HG03064 (cell line): ENCODE results near the gene PAK4.

Experiments
- ATAC-seq: cut with Tn5 transposase; IDR thresholded peaks from one replicate; pipeline ENCODE4 v1.9.1; 2021; ENCODE audit warnings: low read depth; ENCODE audit not compliant: unreplicated experiment

PAK4 gene

DNA sequence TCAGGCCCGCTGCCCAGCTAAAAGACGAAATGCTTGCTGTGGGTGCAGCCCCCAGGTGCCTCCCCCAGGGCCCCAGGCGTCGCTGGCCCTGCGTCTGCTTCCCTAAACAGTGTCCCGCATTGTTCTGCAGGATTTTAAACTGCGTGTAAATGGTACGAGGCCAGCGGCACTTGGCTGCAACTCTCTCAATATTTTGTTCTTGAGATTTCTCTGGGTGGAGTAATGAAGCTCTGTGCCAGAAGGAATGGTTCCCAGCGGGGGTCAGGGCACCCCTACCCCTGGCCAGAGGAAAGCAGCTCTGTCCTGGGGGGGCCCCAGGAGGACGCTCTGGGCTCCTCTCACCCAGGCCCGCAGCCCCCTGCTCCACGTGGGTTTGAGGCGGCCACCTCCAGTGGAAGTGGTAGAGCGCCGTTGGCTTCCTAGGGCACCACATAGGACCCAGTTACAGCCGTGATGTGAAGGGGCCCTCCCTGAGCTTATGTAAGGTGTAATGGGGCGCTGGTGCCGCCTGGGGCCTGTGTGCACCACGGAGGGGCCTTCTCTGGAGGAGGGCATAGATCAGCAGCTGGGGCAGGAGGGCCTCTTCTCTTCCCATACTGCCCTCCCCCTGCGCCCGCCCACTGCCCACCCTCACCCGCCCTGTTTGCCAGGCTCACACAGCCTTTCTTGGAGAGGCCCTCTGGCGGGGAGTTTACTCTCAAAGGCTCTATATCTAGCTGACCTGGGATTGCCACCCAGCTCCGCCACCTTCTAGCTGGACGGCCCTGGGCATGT is 19.8 kb downstream of the PAK4 start:
- no peak for ATAC-seq

DNA sequence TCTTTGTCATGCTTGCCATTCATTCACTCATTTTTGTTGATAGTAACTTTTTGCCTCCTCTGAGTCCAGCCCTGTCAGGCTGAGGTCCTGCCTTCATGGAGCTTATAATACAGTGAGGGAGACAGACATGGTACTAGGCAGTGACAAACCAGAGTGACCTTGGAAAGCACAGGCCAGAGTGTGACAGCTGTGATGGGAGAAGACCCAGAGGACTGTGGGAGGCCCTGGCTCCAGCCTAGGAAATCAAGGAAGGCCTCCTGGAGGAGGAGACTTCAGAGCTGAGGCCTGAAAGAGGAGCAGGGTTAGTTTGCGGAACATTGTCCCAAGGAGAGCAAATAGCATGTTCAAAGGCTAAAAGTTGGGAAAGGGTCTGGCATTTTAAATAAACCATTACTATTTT is 20.5 kb downstream of the PAK4 start:
- ATAC-seq, result no peak

DNA sequence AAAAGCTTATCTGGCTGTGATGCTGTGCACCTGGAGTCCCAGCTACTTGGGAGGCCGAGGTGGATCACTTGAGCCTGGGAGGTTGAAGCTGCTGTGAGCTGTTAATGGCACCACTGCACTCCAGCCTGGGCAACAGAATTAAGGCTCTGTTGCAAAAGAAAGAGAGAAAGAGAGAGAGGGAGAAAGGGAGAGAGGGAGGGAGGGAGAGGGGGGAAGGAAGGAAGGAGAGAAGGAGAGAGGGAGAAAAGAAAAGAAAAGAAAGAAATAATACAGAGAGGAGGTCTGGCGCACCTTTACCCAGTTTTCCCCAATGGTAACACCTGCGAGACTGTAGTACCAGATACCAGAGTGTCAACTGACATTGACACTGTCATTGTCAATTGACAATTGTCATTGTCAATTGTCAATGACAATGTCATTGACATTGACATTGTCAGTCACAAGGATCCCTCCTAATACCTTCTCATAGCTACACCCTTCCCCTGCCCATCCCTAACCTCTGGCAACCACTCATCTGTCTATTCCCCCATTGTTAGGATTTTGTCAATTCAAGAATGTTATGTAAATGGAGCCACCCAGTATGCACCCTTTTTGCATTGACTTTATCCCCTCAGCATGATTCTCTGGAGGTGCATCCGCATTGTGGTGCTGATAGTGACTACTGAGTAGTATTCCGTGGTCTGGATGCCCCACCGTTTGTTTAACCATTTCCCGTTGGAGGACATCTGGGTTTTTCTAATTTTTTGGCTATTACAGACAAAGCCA is 21.3 kb downstream of the PAK4 start:
- no peak for ATAC-seq

DNA sequence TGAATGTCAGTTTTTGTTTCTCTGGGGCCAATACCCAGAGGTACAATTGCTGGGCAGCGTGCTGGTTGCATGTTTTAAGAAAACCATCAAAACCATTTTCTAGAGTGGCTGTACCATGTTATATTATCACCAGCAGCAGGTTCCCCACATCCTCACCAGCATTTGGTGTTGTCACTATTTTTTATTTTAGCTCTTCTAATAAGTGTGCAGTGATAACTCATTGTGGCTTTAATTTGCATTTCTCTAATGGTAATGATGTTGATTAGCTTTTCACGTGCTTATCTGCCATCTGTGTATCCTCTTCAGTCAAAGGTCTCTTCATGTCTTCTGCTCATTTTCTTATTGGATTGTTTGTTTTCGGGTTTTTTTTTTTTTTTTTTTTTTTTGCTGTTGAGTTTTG is 21.9 kb downstream of the PAK4 start:
- ATAC-seq, result no peak

DNA sequence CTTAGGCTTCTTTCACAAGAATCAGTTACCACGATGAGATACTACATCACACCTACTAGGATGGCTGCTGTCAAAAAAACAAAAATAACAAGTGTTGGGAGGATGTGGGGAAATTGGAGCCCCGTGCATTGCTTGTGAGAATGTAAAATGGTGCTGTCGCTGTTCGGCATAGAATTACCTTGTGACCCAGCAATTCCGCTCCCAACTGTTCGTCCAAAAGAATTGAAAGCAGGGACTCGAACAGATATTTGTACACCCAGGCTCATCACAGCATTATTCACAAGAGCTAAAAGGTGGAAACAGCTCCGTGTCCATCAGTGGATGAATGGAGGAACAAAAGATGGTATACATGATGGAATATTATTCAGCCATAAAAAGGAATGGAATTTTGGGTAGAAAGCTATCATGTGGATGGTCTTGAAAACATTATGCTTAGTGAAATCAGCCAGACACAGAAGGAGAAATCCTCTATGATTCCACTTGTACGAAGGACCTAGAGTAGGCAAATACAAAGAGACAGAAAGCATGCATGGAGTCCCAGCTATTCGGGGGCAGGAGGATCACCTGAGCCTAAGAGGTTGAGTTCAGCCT is 23.4 kb downstream of the PAK4 start:
- no peak for ATAC-seq

DNA sequence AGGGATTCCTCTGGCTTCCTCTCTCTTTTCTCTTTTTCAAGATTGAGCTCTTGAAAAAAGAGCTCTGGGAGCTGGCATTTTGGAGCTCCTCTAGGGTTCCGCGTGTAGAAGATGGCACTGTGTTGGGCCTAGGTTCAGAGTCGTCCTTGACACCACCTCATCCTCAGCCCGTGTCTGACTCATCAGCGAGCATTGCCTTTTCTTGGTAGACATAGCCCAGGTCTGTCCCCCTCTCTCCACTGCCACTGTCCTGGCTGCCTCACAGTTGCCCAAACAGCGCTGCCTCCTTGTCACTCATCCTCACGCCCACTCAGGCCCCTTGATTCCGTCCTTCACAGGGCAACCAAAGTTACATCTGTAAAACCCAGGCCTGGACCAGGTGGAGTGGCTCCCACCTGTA is 24.6 kb downstream of the PAK4 start:
- ATAC-seq, result no peak

DNA sequence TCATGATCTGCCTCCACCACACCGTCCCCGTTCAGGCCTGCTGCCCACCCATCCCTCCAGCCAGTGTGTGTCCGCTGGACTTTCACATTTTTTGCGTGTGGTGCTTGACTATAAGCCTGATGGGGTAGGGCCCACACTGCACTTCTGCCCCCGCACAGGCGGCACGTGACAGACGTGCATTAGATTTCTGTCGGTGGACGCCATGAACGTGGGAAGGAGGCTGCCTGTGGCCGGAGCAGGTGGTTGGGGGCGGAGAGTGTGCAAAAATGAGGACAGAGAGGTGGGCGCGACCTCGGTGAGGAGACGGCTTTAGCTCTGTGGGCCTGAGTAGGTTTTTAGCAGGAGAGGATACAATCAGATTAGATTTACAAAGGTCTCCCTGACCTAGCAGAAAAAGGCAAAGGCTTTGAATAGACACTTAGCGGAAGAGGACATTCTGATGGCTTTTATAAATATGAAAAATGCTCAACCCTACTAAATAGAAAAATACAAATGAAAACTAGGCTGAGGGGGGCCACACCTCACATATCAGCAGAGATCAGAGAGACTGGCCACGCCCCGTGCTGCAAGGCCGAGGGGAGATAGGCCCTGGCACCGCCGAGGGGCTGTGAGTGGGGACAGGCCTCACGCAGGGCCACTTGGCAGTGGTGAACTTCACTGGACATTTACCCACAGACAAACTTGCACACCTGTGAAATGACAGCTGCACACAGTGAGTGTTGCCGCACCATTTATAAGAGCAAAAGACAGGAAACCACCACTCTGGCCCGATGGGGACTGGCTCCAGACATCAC is 25.4 kb downstream of the PAK4 start:
- ATAC-seq, result no peak

DNA sequence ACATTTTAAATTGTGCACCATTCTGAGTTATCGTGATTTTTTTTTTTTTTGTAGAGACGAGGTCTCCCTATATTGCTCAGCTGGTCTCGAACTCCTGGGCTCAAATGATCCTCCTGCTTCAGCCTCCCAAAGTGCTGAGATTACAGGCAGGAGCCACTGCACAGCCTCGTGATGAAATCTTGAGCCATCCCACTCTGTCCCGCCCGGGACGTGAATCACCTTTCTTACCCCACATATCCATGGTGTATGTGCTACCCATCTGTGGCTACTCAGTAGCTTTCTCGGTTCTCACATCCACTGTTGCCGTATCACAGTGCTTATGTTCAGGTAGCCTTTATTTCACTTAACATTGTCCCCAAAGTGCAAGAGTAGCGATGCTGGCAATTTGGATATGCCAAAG is 26.5 kb downstream of the PAK4 start:
- ATAC-seq, result no peak

DNA sequence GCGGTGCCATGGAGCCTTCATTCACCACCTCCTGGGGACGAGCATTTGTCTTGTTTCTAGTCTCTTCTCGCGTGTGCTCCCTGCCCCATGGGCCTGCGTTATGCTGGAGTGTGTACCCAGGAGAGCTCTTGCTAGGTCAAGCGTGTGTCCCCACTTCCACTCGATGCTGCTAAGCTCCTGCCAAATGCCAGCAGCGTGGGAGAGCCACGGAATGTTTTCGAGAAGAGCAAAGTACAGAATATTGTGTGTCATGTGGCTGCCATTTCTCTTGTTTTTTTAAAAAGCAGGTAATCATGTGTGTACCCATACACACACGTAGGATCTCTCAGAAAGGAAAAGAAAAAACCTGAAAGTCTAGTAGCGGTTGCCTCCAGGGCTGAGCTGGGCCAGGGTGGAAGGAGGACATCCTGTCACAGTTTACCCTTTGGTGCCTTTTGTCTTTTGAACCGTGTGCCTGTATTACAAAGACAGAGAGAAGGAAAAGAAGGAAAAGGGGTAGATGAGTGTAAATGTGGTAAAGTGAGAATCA is 28.6 kb downstream of the PAK4 start:
- ATAC-seq, result no peak

DNA sequence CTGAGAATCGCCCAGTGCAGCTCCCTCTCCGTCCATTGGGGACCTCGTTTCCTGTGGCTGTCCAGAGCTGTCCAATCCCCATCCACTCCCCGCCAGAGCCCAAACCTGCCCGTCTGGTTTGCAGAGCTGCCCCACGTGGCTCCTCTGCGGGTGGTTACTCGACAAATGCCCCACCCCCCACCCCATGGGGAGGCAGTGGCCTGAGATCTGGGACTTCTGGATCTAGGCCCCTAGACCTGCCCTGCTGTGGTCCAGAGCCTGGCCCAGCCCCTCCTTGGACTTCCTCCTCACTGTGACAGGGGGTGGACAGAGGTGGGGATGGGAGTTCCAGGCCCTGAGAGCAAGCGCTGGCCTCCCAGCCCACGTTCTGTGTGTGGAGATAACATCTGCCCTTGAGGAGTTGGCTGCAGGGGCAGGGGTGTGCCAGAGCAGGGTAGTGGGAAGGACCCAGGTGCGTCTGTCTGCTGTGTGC is 29.1 kb downstream of the PAK4 start:
- no peak for ATAC-seq

DNA sequence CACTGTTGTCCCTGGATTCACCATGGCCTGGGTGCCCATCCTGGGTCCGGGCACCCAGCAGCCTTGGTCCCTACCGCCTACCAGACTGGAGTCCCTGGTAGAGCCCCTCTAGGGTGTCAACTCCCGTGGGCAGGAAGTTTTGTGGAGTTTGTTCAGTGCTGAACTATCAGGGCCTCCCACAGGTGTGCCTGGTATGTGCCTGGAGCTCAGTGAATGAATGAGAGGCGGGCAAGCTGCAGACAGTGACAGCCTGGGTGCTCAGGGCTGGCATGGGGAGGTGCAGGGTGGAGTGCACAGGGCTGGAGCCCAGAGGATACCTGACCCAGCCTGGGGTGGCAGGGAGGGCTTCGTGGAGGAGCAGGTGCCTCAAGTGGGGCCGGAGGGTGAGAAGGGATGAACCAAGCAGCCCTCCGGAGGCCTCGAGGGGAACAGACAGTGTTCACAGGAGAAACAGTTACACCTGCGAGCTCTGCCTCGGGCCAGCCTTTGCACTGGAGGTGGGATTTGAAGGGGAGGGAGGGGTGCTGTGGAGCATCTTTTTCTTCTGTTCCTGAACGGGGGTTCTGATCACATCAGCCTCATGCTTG is 29.6 kb downstream of the PAK4 start:
- no peak for ATAC-seq

DNA sequence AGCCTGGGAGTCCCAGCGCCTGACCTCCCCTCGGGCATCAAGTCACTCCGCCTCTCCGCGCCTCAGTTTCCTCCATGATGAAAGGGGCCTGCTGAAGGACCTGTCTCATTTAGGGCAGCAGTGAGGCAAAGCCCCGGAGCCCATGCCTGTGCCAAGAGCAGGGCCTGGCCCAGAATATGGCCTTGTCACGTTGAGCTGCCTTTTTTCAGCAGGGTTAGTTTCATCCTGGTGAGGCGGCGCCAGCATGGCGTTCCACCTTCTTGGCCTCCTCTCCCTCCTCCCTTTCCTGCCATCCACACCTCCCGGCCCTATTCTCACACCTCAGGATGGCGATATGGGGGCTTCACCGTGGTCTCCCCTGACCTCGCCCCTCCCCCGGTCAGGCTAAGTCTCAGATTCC is 30.2 kb downstream of the PAK4 start:
- no peak for ATAC-seq

DNA sequence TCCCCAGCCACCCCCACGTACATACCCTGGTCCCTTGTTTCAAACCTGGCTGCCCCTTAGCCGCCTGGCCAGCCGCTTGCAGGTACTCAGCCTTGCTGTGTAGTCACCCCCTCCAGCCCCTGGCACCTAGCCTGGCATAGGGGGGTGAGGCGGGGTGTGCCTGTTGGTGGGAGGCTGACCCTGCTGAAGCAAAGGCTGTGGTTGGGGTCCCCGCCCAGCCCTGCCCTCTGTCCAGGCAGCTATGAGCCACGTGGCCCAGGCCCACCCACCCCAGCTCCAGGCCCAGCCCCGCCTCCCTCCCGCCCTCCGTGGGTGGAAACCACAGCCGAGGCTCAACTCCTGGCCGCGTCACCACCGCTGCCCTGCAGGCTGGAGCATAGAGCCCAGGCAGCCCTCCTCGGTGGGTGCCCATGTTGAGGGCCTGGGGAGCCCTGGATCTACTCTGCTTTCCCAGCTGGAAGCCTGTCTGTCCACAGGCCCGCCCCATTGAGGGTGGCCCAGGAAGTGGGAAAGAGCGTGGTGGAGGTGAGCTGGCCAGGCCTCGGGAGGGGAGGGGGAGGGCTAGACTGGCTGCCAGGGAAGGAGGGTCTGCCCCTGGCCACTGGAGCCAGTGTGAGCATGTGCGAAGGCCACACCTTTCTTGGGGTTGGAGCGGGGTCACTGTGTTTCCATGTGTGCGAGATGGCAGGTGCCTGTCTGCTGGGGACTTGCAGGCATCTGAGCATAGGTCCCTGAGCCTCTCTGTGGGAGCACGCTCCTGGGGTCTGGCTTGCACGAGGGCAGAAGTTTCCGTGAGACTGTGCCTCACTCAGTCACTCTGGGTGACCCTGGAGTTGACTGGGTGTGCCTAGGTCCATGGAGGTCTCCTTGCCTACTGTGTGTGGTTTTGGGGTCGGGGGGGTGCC is 31.0 kb downstream of the PAK4 start:
- ATAC-seq, result no peak

DNA sequence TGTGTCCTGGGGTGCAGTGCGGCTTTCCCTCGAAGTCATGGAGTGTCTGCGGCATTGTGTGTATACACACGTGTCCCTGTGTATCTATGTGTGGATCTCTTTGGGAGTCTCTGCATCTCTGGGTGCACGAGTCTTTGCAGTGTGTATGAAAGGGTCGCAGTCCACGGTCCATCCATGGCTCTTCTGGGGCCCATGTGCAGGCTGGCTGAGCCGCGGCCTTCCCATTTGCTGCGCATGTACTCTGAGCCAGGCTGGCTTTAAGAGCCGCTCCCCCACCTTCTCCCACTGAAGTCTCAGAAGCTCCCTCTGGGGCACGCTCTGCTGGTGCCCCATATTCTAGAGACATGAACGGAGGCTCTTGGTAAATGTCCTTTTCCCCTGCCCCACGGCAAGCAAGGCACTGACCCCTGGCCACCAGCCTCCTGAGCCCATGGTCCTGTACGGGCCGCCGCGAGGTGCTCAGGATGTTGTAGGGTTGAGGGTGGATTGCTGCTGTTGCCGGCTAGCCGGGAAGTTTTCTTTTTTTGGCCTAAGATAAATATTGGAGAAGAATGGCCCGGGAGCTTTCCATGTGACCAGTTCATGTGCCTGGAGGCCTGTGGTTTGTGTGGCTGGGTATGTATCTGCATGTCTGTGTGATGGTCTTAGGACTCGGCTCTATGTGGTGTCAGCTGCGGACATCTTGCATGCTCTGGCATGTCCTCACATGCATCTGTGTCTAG is 31.9 kb downstream of the PAK4 start:
- no peak for ATAC-seq

DNA sequence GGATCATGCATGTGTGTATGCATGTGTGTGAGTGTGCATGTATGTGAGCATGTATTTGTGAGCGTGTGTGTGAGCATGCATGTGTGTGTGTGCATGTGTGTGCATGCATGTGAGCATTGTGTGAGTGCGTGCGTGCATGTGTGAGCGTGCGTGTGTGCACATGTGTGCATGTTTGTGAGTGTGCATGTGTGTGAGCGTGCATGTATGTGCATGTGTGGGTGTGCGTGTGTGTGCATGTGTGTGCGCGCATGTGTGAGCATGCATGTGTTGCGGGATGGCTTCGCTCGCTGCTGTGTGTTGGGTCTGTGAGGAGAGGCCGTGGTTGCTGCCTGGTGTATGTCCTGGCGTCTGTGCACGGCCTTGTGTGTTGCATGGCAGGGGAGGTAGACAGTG is 32.4 kb downstream of the PAK4 start:
- no peak for ATAC-seq

DNA sequence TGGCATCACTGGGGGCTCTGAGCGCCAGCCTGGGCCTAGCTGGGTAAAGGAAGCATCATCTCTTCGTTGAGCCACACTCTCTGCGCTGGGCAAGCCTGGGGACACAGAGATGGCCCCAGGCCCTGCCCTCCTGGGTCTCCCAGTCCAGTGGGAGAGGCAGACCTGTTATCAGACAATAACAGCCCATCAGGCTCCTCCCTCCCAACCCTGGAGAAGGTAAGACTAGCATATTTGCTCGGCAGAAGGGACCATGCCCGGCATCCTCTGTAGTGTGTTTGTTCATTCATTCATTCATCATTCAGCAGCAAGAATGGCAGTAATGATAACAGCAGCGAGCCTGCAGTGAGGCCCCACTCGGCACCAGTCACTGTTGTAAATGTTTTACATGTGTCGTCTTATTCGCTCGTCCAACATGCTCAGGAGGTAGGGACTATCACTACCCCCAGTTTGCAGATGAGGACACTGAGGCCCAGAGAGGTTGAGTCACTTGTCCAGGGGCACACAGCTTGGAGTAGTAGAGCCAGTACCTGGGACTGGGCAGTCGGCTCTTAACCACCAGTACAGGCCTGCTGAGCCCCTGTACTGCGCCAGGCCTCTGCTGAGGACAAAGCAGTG is 33.2 kb downstream of the PAK4 start:
- ATAC-seq, result no peak

DNA sequence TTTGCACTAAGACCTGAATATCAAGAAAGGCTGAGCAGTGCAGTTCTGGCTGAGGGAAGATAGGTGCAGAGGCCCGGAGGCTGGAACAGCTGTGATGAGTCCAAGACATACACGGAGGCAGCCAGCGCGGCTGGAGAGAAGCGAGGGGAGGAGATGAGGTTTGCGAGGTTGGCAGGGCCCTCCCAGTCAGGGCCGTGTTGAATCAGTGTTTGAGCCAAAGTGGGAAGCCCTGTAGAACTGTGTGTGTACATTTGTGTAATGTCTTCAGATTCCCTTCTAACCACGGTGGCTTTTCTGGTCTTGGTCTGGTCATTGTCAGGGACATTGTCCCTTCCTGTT is 34.9 kb downstream of the PAK4 start:
- ATAC-seq, result no peak

DNA sequence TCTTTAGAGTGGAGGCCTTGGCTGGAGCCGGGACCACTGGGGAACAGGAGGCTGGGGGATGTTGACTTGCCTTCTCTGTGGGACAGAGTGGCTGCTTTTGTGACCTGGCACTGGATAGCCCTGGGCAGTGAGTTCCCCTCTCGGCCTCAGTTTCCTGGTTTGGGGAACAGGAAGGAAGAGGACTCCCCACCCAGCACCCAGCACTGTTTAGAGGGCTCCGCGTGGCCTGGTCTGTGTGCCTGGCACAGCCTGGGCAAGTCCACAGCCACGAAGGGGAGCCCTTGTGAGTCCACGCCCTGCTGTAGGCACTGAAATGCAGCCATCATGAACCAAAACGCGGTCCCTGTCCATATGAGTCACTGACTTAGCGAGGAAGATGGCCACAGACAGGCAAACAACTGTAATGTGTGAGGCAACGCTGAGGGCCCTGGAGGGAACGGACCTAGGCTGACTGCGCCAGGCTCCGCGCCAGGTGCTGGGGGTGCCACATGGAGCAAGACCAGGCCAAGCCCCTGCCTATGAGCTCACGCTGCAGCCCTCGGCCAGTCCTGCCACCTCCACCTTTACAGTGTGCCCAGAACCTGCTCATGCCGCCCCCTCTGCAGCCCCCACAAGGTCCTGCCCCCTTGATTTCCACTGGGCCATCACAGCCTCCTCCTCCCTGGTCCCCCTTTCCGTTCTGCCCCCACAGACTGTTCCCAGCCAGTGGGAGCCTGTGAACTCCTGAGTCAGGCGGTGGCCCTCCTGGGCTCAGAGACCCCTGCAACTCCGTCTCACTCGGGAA is 35.5 kb downstream of the PAK4 start:
- no peak for ATAC-seq
